Lung microvascular endothelial cell (primary cell): Measurements from ENCODE around the gene ATRX. TPM values are rescaled to one million over a fixed set of nuclear protein-coding genes. Genes with fewer than 3 reads are reported as not detected.
"Not testable (repeated sequence)": the region's sequence is repeated elsewhere in the genome, so short reads cannot be mapped to it uniquely, and the experiment has no call there.

Experiments
- DNase-seq, 2 donors: peaks; one replicate each; pipeline versions ENCODE4 v3.0.0 to v3.0.0-alpha.2; 2010; ENCODE audit warnings: low read depth in 2 of 2
- total RNA-seq: library from RNA; depleted of rRNA; stranded (reverse); fragments of >200 nt; gene quantifications from 2 replicates; pipeline ENCODE4 v1.2.1, GENCODE V29; 2014

The ATRX gene
- total RNA-seq, 1 donor from 2014 or later: 53.8 TPM

DNA sequence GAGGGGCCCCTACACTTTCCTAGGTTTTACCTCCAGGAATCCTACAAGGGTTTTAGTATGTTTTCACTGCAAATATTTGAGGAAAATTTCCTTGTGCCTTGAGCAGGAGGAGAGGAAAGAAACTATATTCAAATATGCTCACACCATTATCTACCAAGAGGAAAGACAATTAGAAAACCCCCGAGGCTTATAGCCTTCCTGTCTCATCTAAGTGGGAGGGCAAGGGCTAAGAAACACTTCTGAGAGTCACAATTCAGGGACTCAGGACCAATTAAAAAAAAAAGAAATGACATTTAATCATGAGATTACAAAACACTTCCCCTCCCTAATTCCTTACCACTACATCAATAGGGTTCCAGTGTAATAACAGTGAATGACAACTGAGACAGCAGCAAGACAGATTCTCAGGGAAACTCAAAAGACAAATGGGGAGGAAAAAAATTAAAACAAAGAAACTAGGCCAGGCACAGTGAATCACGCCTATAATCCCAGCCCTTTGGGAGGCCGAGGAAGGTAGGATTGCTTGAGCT lies 45.6 kb downstream of the ATRX start:
- no peak for DNase-seq

DNA sequence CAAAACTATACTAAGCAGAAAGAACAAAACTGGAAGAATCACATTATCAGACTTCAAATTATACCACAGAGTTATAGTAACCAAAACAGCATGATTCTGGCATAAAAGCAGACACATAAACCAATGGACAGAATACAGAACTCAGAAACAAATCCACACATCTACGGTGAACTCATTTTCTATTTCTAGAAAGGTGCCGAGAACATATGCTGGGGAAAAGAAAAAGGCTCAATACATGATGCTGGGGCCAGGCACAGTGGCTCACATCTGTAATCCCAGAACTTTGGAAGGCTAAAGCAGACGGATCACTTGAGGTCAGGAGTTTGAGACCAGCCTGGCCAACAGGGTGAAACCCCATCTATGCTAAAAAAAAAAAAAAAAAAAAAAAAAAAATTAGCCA lies 52.7 kb downstream of the ATRX start:
- no peak for DNase-seq

DNA sequence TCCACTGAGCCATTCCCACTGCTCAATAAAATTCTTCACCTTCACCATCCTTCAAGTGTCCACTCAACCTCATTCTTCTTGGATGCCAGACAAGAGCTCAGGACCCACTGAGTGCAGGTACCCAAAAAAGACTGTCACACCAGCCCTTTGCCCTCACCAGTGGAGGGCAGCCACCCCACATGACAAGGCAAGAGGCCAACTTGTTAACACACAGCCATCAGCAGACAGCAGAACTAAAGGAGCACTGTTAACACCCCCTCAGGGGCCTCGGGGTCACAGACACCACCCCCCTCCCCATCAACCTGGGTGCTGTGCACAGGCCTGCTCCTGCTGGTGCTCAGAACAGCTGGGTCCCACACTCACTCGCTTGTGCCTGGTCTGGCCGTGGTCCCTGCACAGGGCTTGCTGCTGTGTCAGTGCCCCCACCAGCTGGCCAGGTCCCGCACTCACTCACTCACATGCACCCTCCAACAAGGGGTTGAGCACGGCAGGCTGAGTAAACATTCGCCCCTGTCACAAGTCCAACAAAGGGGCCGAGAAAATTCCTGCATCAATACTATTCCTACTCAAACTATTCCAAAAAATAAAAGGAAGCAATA lies 54.1 kb downstream of the ATRX start:
- peak in 1 of 2 donors; percentile 15 for DNase-seq

DNA sequence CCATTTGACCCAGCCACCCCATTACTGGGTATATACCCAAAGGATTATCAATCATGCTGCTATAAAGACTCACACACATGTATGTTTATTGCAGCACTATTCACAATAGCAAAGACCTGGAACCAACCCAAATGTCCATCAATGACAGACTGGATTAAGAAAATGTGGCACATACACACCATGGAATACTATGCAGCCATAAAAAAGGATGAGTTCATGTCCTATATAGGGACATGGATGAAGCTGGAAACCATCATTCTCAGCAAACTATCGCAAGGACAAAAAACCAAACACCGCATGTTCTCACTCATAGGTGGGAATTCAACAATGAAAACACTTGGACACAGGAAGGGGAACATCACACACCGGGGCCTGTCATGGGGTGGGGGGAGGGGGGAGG lies 59.9 kb downstream of the ATRX start:
- DNase-seq: not testable (repeated sequence)

DNA sequence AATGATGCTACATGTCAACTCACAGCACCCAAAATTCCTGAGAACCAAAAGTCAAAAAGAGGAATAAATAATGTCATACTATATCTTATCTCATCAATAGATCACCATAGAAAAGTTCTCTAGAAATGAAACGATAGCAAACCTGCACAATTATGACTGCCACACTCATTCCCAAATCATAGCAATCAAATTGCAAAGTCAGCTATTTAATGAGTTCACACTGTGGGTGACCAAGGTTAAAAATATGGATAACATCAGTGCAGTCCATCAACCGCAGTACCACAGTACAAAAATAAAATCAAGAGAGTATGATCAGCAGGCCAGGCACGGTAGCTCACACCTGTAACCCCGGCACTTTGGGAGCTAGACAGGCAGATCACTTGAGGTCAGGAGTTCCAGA lies 62.3 kb downstream of the ATRX start:
- DNase-seq: no peak

DNA sequence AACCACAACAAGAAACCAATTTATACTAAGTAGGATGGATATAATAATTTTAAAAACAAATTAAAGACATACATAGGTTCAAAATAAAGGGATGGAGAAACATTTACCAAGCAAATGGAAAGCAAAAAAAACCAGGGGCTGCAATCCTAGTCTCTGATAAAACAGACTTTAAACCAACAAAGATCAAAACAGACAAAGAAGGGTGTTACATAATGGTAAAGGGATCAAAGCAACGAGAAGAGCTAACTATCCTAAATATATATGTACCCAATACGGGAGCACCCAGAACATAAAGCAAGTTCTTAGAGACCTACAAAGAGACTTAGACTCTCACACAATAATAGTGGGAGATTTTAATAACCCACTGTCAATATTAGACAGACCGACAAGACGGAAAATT lies 66.6 kb downstream of the ATRX start:
- no peak for DNase-seq

DNA sequence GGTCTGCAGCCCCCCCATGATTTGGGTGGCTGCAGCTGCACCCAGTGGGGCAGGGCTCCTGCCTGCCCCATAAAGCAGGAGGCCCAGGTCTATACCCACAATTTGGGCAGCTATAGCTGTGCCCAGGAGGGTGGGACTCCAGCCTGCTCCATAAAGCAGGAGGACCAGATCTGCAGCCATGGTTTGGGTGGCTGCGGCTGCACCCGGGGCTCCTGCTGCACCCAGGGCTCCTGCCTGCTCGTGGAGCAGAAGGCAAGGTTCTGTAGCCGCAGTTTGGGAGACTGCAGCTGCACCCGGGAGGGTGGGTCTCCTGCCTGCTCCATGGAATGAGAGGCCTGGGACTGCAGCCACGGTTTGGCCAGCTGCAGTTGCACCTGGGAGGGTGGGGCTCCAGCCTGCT lies 81.1 kb downstream of the ATRX start:
- DNase-seq: no peak

DNA sequence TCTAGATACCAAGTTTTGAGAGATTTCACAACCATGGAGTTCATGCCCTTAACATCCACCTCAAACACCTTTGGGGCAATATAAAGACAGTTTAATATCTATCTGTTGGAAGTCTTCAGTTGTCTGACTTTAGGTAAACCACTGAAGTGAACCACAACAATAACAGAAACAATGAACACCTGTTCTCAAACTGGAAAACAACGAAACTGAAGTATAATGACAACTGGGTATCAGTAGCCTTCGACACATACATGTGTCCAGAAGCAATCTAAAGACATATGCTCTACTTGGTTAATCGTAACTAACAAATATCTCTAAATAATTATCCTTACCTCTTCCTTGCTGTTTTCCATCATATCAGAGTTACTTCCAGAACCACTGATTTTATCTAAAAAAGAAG lies 87.8 kb downstream of the ATRX start:
- DNase-seq: no peak

DNA sequence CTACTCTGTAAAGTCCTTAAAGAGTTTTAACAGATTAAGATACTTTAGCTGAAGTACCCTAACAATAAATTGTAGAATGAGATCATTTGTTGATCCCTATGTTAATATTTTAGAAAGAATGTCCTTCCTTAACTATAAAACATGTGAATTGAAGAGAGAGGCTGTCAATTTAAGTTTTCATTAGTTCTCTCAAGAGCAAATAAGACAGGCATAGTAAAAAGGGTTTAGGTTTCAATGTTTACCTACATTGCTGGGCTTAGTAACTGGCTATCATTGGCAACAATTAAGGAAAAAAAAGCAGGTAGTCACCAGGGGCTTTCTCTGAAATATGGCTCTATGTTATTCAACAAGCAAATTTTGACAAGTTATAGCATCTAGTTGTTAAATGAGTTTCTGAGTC lies 91.5 kb downstream of the ATRX start:
- no peak for DNase-seq

DNA sequence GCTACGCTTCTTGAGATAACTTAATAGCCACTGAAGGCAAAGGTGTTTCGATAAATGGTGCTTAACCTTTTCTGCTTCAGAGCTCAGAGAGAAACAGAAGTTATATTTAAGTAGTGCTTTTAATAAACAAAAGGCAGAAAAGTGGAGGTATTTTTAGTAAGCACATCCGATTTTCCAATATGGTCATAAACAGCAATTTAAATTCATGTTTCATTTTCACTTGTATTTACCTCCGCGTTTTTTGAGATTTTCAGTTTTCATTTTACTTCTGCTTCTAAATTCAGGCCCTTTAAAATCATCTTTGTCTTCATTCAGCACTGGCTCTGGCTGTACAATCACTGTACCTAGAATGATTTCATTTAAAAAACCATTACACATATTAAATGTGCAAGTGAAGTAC lies 92.4 kb downstream of the ATRX start:
- DNase-seq: no peak

DNA sequence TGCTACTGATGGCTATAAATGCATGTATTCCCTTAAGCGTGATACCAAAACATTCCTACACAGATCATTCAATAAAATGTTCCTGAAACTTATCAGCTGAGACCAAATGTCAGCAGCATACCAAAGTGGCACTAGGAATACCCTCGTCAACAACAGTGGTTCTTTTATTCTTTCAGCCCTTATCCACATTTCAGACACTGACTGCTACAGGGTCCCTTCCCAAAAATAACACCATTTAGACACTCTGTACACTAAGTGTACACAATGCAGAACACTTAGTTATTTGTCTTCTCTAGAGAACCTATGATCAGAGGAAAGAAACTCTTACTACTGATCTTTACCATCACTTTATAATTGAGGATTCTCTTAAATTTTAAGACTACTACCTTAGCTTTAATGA lies 94.1 kb downstream of the ATRX start:
- no peak for DNase-seq

DNA sequence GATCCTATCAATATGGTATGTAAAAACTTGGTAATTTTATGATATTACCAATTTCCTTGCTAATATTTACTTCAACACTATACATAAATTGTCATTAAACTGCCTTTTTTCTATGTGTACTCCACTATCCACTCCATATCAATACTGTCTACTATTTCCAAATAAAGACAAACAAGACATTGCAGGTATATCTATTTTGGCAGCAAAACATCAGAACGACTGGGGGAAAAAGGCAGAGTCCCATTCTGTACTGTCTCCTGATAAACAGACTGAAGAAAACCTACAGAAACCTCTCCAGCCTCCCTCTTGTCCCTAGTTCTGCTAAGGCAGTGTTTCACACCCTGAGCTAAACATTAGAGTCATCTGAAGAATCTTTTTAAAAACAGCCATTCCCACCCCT lies 96.6 kb downstream of the ATRX start:
- no peak for DNase-seq

DNA sequence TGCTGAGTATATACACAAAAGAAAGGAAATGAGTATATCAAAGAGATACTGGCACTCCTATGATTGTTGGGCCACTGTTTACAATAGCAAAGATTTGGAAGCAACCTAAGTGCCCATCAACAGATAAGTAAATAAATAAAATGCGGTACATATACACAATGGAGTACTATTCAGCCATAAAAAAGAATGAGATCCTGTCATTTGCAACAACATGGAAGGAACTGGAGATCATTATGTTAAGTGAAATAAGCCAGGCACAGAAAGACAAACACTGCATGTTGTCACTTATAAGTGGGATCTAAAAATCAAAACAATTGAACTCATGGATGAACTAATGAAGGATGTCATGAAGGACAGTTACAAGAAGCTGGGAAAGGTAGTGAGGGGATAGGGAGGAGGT lies 100.3 kb downstream of the ATRX start:
- not testable (repeated sequence) for DNase-seq

DNA sequence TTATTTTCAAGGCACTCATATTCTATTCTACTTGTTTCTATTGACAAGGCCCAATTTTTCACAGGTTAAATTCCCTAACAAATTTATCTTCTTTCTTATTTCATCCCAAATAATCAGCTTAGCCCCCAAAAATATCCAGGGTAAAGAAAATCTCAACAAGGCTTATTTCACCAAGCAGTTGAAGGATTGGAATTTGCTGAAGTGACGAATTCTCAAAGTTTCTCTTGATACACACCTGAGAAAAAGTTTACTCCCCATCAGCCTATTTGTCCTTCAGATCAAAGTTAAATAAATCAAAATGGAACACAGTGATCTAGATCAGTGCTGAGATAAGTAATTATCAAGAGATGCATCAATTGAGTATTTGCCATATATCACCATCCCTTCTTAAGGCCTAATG lies 106.9 kb downstream of the ATRX start:
- DNase-seq: no peak

DNA sequence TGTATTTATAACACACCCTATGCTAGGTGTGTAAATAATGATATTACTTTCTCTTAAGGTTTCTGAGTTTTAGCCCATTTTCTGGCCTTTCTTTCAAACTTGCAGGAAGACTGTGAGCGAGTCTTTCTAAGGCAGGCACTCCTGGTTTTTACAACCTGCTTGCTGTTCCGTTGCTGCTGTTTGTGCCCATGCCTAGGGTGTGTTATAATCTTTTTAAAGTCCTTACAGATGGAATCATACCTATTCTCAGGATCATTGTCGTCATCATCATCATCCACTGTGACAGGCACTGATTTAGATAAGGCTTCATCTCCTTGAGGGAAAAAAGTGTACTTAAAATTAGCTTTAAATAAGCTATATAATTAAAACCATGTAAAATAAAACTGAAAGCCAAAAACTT lies 110.0 kb downstream of the ATRX start:
- DNase-seq: no peak

DNA sequence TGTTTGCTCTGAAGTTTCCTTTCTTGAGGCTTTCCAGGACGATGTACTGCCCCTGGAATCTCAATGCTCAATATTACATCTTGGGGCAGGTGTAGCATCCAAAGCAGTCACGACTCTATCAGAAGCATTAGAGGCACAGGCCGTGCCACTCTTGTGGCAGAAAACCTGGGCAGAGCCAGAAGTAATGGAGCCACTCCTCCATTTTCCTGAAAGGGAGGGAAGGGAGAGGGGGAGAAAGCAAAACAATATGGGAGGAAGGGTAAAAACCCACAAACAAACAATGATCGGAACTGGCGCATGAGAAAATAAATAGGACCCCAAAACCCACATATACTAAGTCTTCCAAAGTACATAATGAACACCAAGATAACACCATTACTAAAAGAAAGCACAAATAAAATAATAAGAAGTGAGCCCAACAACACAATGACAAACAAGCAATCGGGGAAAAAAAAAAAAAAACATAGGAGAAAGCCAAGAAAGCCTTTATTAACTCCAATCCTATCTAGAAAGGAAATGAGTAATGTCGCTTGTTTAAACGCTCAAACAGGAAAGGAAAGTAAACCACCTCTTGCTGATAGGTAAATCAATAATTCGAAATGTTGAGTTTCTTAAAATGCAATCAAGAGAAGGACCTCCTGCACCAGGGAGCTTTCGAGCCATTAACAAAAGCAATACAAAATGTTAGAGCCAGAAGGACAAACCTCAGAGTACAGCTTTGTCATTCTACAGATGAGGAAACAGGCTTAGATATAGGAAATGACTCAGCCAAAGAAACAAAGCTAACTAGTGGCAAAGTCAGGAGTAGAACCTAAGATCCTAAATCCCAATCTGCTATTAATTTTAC lies 117.4 kb downstream of the ATRX start:
- DNase-seq: peak; percentile 54 to 71

DNA sequence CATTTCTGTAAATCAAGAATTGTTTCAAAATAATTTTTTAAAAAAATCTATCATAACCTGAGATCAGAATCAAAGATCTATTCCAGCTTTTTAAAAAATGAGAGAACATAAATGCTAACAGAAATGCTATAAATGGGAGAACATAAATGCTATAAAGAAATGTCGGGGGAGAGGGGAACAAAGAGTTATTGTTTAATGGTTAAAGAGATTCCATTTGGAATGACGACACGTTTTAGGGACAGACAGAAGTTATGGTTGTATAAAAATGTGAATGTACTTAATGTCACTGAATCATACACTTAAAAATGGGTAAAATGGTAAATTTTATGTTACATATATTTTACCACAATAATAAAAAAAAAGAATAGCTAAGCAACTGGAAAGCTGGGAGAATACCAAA lies 127.1 kb downstream of the ATRX start:
- DNase-seq: no peak

DNA sequence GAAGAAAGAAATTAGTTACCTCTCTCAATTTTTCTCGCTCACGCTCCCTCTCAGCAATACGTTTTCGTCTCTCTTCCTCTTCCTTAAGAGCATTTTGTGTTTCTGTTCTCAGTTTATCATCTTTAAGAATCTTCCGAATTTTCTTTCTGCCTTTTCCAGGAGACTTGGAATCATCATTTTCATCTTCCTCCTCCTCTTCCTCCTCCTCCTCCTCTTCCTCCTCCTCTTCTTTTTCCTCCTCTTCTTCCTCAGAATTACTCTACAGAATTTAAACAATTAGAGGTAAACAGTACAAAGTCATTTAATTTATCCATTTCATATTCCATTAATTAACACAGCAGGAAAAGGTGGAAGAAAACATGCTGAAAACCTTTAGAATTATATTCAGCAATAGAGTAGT lies 133.9 kb downstream of the ATRX start:
- no peak for DNase-seq

DNA sequence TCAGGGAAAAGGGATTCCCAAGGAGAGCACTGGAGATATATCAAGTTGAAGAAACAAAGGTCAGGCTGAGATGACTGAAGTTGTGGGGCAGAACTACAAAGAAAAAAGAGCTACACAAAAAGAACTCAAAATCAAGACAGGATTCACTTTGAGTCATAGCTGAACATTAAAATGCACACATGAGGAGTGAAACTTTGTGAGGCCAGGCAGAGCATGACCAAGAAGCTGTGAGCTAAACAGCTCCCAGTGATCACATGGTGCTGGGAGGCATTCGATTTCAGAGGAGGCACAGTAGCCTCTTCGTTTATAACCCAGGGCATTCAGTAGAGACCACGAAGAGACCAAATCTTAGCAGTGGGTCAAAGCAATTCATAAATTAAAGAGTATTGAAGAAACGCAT lies 145.3 kb downstream of the ATRX start:
- no peak for DNase-seq

DNA sequence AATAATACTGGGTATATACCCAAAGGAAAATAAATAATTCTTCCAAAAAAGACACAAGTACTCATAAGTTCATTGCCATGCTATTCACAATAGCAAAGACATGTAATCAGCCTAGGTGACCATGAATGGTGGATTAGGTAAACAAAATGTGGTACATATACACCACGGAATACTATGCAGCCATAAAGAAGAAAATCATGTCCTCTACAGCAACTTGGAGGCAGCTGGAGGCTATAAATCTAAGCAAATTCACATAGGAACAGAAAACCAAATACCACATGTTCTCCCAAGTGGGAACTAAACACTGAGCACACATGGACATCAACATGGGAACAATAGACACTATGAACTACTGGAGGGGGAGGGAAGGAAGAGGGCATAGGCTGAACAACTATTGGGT lies 146.2 kb downstream of the ATRX start:
- no peak for DNase-seq

DNA sequence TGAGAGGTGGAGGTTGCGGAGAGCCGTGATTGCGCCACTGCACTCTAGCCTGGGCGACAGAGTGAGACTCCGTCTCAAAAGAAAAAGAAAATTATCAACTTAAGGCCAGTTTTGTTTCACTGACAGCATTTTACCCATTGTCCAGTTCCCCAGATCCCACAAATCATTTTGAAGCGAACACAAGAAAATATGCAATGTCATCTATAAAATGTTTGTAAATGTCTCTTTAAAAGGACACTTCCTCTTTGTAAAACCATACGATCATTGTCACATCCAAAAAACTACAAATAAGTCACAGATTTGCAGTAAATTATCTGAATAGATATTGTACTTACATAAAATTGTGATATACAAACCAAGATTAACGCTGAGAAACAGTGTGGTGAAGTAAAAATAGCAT lies 147.6 kb downstream of the ATRX start:
- no peak for DNase-seq

DNA sequence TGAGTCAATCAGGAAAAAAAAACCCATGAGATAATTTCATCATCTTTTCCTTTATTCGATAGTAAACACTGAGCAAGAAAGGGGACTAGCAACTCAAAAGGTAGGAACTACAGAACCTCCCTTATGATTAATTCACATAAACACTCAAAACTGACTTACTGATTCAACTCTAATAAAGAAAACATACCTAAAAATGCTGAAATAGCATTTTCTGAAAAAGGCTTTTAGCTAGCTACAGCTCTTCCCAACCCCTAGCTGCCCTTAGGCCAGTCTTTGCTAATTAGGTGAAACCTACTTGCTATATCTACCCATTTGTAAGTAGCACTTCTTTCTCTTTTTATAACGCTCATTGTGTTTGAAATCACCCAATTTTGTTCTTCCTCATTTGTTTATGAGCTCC lies 150.6 kb downstream of the ATRX start:
- no peak for DNase-seq
